HCT116 (cell line): Measurements from ENCODE around the gene ZNF223. TPM values are rescaled to one million over a fixed set of nuclear protein-coding genes. Genes with fewer than 3 reads are reported as not detected.

ENCODE experiments used
- ATAC-seq: fragments of 200-7000 bp; cut with Tn5 transposase; 2 replicates; pipeline ENCODE4 v1.9.1; 2020; ENCODE audit warnings: mild to moderate bottlenecking, moderate library complexity
- BruUV-seq: library from RNA; stranded (reverse); fragments of 400-500 nt; replicated peaks from 2 replicates; lab custom pipeline; 2021; lab: Mats Ljungman, UMichigan
- CTCF ChIA-PET: fragments of 300-600 bp; sonication (Branson Sonifier 250); formaldehyde crosslinking; loops from one replicate; lab custom pipeline; 2021; ENCODE audit warnings: antibody characterized with exemption; lab: Charles Lee
- POLR2A ChIA-PET: fragments of 300-600, 350-600 bp; sonication (Branson Sonifier 250); formaldehyde crosslinking; loops from one replicate; lab custom pipeline; 2021; ENCODE audit warnings: antibody characterized with exemption; lab: Charles Lee
- RAD21 ChIA-PET, 2 experiments: fragments of 300-600 bp; sonication (Branson Sonifier 250); formaldehyde crosslinking; loops; one replicate each; lab custom pipeline; 2023; ENCODE audit warnings: low total read pairs in 2 of 2; ENCODE audit not compliant: uncharacterized antibody in 2 of 2, unreplicated experiment in 2 of 2, low non-redundant PET in 1 of 2; lab: Charles Lee
- DNase-seq: peaks from one replicate; pipeline ENCODE4 v3.0.0-alpha.2; 2010; ENCODE audit warnings: low read depth, low spot score
- H2AFZ ChIP-seq: fragments of 200-600 bp; shearing (Covaris generic), sonication (generic); 2 replicates; pipeline ENCODE4 v1.6.1; 2017; ENCODE audit warnings: low read depth, mixed run types, mixed read lengths, antibody characterized with exemption, low read length; ENCODE audit not compliant: poor library complexity, severe bottlenecking
- H3K27ac ChIP-seq: 2 replicates; pipeline ENCODE4 v1.5.1; 2012; ENCODE audit warnings: low read depth, low read length
- H3K27me3 ChIP-seq: fragments of 200-600 bp; sonication (generic); 2 replicates; pipeline ENCODE4 v1.6.1; 2016; ENCODE audit warnings: mixed run types, low read length, mixed read lengths; ENCODE audit not compliant: insufficient read depth
- H3K36me3 ChIP-seq, 2 experiments: fragments of 200-500 bp in 1 of 2; fragments of 200-600 bp in 1 of 2; sonication (Bioruptor generic) in 1 of 2; sonication (generic) in 1 of 2; 2 replicates each; pipeline versions ENCODE4 v1.5.1 to v1.6.1; 2014 to 2016; ENCODE audit warnings: low read length in 2 of 2, inconsistent platforms in 1 of 2, mixed read lengths in 1 of 2, mixed run types in 1 of 2; ENCODE audit not compliant: insufficient read depth in 2 of 2, control insufficient read depth in 1 of 2
- H3K4me1 ChIP-seq, 2 experiments: fragments of 200-600 bp in 1 of 2; sonication (generic) in 1 of 2; 2 replicates each; pipeline versions ENCODE4 v1.5.1 to v1.6.1; 2012 to 2017; ENCODE audit warnings: low read length in 2 of 2, inconsistent platforms in 1 of 2, mild to moderate bottlenecking in 1 of 2, mixed read lengths in 1 of 2, mixed run types in 1 of 2, moderate library complexity in 1 of 2; ENCODE audit not compliant: insufficient read depth in 2 of 2, control insufficient read depth in 1 of 2
- H3K4me2 ChIP-seq: fragments of 200-600 bp; sonication (generic); 2 replicates; pipeline ENCODE4 v1.6.1; 2017; ENCODE audit warnings: mixed run types, low read length, mixed read lengths
- H3K4me3 ChIP-seq, 2 experiments: fragments of 200-600 bp in 1 of 2; sonication (generic) in 1 of 2; replicated peaks in 1 of 2; 2 replicates each; pipeline ENCODE4 v1.5.1; 2011 to 2016; ENCODE audit warnings: low read length in 2 of 2, control low read depth in 1 of 2, low read depth in 1 of 2, mild to moderate bottlenecking in 1 of 2, mixed read lengths in 1 of 2, mixed run types in 1 of 2
- H3K79me2 ChIP-seq: fragments of 200-600 bp; sonication (generic); 2 replicates; pipeline ENCODE4 v1.6.1; 2017; ENCODE audit warnings: mild to moderate bottlenecking, mixed run types, low read length, moderate library complexity, mixed read lengths; ENCODE audit not compliant: insufficient read depth
- H3K9ac ChIP-seq: fragments of 200-600 bp; sonication (generic); 2 replicates; pipeline ENCODE4 v1.6.1; 2016; ENCODE audit warnings: low read length, mixed read lengths
- H3K9me2 ChIP-seq: fragments of 200-600 bp; sonication (generic), shearing (Covaris generic); 2 replicates; pipeline ENCODE4 v1.6.1; 2017; ENCODE audit warnings: mixed run types, mild to moderate bottlenecking, moderate library complexity; ENCODE audit not compliant: insufficient read depth
- H3K9me3 ChIP-seq, 2 experiments: fragments of 200-500 bp in 1 of 2; fragments of 200-600 bp in 1 of 2; sonication (Bioruptor generic) in 1 of 2; sonication (generic) in 1 of 2; 2 replicates each; pipeline ENCODE4 v1.6.1; 2014 to 2017; ENCODE audit warnings: low read length in 2 of 2, mixed read lengths in 2 of 2, inconsistent platforms in 1 of 2, low read depth in 1 of 2, mild to moderate bottlenecking in 1 of 2, mixed run types in 1 of 2, moderate library complexity in 1 of 2; ENCODE audit not compliant: control insufficient read depth in 1 of 2, insufficient read depth in 1 of 2
- H4K20me1 ChIP-seq: fragments of 200-600 bp; sonication (generic), shearing (Covaris generic); 2 replicates; pipeline ENCODE4 v1.6.1; 2017; ENCODE audit warnings: mixed run types, mild to moderate bottlenecking, moderate library complexity; ENCODE audit not compliant: insufficient read depth
- ATF3 ChIP-seq: IDR thresholded peaks from 2 replicates; pipeline ENCODE4 v1.6.1; 2012
- CBX3 ChIP-seq: IDR thresholded peaks from 2 replicates; pipeline ENCODE4 v1.6.1; 2012; ENCODE audit warnings: low read depth
- CEBPB ChIP-seq: IDR thresholded peaks from 2 replicates; pipeline ENCODE4 v1.6.1; 2012; ENCODE audit warnings: low read depth
- CTCF ChIP-seq, 3 experiments: fragments of 200-600 bp in 1 of 3; sonication (generic) in 1 of 3; IDR thresholded peaks in 2 of 3; conservative IDR thresholded peaks in 1 of 3; 2 replicates each; pipeline ENCODE4 v1.5.1; 2012 to 2017; ENCODE audit warnings: low read depth in 2 of 3, low read length in 2 of 3, antibody characterized with exemption in 1 of 3, borderline replicate concordance in 1 of 3, control low read depth in 1 of 3, mild to moderate bottlenecking in 1 of 3, mixed read lengths in 1 of 3, mixed run types in 1 of 3, moderate library complexity in 1 of 3; ENCODE audit not compliant: insufficient read depth in 1 of 3
- EZH2 ChIP-seq: fragments of 200-600 bp; sonication (generic); IDR thresholded peaks from 2 replicates; pipeline ENCODE4 v1.6.1; 2017; ENCODE audit warnings: antibody characterized with exemption, mixed run types
- EZH2phosphoT487 ChIP-seq: fragments of 200-600 bp; IDR thresholded peaks from 2 replicates; pipeline ENCODE4 v1.6.1; 2018; ENCODE audit warnings: antibody characterized with exemption, borderline replicate concordance
- FOSL1 ChIP-seq: IDR thresholded peaks from 2 replicates; pipeline ENCODE4 v1.6.1; 2012; ENCODE audit warnings: low read depth
- MAX ChIP-seq: IDR thresholded peaks from 2 replicates; pipeline ENCODE4 v1.6.1; 2012
- POLR2AphosphoS5 ChIP-seq: IDR thresholded peaks from 2 replicates; pipeline ENCODE4 v1.6.1; 2011; ENCODE audit warnings: mild to moderate bottlenecking, low read depth, low read length, moderate library complexity
- RAD21 ChIP-seq: IDR thresholded peaks from 2 replicates; pipeline ENCODE4 v1.6.1; 2012; ENCODE audit warnings: low read depth, mild to moderate bottlenecking
- SIN3A ChIP-seq: IDR thresholded peaks from 2 replicates; pipeline ENCODE4 v1.6.1; 2012; ENCODE audit warnings: low read depth
- SRF ChIP-seq: IDR thresholded peaks from 2 replicates; pipeline ENCODE4 v1.6.1; 2012; ENCODE audit warnings: low read depth
- YY1 ChIP-seq: IDR thresholded peaks from 2 replicates; pipeline ENCODE4 v1.6.1; 2011; ENCODE audit warnings: low read length, low read depth, moderate library complexity, mild to moderate bottlenecking; ENCODE audit not compliant: insufficient replicate concordance; ENCODE audit errors: extremely low read depth
- ZFX ChIP-seq: fragments of 450-650 bp; IDR thresholded peaks from 2 replicates; pipeline ENCODE4 v1.6.1; 2017
- intact Hi-C: fragments of 100-400 bp; cut with micrococcal nuclease; formaldehyde crosslinking; loops from 2 replicates; pipeline ENCODE4 v1.10.0; 2022
- total RNA-seq: library from RNA; stranded (reverse); gene quantifications from one replicate; pipeline ENCODE4 v1.2.1, GENCODE V29; 2021; ENCODE audit not compliant: unreplicated experiment
- TF ChIP-seq, protein P1 (sequence below): IDR thresholded peaks from 2 replicates; pipeline ENCODE4 v1.6.1; 2012; ENCODE audit warnings: low read depth

ZNF223 gene
- total RNA-seq, 1 experiment from 2014 or later = 0.27 TPM

DNA sequence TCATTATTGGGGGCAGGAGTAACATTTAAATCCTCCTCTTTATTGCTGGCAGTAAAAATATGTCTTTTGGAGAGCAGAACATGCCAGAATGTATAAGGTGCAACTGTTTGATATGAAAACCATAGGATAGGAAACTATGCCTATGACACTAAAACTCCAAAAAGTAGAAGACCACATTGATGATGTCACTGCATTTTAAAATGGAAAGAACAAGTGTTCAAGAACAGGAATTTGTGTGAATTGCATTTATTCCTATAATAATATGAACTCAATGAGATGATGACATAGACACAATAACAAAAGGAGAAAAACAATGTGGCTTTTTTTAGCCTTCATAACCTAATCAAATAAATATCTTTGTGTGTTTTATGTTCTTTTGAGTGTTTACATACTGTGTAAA, 57.6 kb downstream of the ZNF223 start:
- TF ChIP-seq RAD21 = no peak
- TF ChIP-seq, protein P1, sequence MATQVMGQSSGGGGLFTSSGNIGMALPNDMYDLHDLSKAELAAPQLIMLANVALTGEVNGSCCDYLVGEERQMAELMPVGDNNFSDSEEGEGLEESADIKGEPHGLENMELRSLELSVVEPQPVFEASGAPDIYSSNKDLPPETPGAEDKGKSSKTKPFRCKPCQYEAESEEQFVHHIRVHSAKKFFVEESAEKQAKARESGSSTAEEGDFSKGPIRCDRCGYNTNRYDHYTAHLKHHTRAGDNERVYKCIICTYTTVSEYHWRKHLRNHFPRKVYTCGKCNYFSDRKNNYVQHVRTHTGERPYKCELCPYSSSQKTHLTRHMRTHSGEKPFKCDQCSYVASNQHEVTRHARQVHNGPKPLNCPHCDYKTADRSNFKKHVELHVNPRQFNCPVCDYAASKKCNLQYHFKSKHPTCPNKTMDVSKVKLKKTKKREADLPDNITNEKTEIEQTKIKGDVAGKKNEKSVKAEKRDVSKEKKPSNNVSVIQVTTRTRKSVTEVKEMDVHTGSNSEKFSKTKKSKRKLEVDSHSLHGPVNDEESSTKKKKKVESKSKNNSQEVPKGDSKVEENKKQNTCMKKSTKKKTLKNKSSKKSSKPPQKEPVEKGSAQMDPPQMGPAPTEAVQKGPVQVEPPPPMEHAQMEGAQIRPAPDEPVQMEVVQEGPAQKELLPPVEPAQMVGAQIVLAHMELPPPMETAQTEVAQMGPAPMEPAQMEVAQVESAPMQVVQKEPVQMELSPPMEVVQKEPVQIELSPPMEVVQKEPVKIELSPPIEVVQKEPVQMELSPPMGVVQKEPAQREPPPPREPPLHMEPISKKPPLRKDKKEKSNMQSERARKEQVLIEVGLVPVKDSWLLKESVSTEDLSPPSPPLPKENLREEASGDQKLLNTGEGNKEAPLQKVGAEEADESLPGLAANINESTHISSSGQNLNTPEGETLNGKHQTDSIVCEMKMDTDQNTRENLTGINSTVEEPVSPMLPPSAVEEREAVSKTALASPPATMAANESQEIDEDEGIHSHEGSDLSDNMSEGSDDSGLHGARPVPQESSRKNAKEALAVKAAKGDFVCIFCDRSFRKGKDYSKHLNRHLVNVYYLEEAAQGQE = no peak
- TF ChIP-seq POLR2AphosphoS5 = no peak
- TF ChIP-seq MAX = no peak
- no peak for TF ChIP-seq SRF
- TF ChIP-seq FOSL1 = no peak
- TF ChIP-seq SIN3A = no peak
- no peak for TF ChIP-seq ATF3
- TF ChIP-seq CTCF (IDR thresholded peaks at IDR 0.05 in 2 of 3, conservative IDR thresholded peaks at IDR 0.05 in 1 of 3; ENCODE audit: borderline replicate concordance in 1 of 3, insufficient read depth in 1 of 3, low read depth in 2 of 3, low read length in 2 of 3) = no peak
- no peak for TF ChIP-seq CBX3
- no peak for TF ChIP-seq EZH2phosphoT487
- TF ChIP-seq CEBPB = no peak
- TF ChIP-seq EZH2 = no peak
- no peak for TF ChIP-seq ZFX
- no peak for TF ChIP-seq YY1
- no TSS peak for BruUV-seq
- CTCF ChIA-PET = no interaction called here
- ATAC-seq = no peak
- Histone ChIP-seq H3K9ac (no peak overlapping the region), H4K20me1 (no peaks in the 10 kb centered on the region), H3K4me1 (peaks cover 2 to 10% of the 10 kb centered on the region in 2 experiments; a peak in 1 of 4 replicates), H3K79me2 (no peaks in the 10 kb centered on the region), H3K4me3 (no peak overlapping the region), H3K27me3 (no peaks in the 10 kb centered on the region), H3K27ac (no peak overlapping the region), H2AFZ (no peak overlapping the region), H3K4me2 (no peak overlapping the region), H3K9me3 (peaks cover 8 to 12% of the 10 kb centered on the region in 2 experiments; a peak in 3 of 4 replicates), H3K9me2 (no peaks in the 10 kb centered on the region), H3K36me3 (peaks cover 11 to 19% of the 10 kb centered on the region in 2 experiments)
- intact Hi-C loops = no loop called here
- POLR2A ChIA-PET = no interaction called here
- DNase-seq = no peak
- RAD21 ChIA-PET = no interaction called here
